ENCODE data around the gene TXNDC2. TPM values are rescaled to one million over a fixed set of nuclear protein-coding genes. Genes with fewer than 3 reads are reported as not detected.
"Not testable (repeated sequence)": the region's sequence is repeated elsewhere in the genome, so short reads cannot be mapped to it uniquely, and the experiment has no call there.

The TXNDC2 gene
- total RNA-seq, 1 donor from 2014 or later = 0.49 TPM

GRCh38 chr18:9887992-9888391 lies 2.2 kb downstream of the TXNDC2 start:
- Histone ChIP-seq H3K9me3 (no peaks in the 10 kb centered on the region), H3K27ac (no peak overlapping the region), H3K27me3 (no peaks in the 10 kb centered on the region), H3K4me1 (no peaks in the 10 kb centered on the region), H3K4me3 (no peak overlapping the region), H3K36me3 (no peaks in the 10 kb centered on the region)
- intact Hi-C loops (cut with DNase I) = no loop called here
- TF ChIP-seq CTCF (IDR thresholded peaks at IDR 0.05) = no peak
- no peak for TF ChIP-seq POLR2AphosphoS5 (IDR thresholded peaks at IDR 0.05; ENCODE audit: insufficient read depth in 1 of 2, low read depth in 1 of 2)
- no peak for TF ChIP-seq POLR2A (IDR thresholded peaks at IDR 0.05)
- DNase-seq (ENCODE audit: extremely low spot score in 2 of 2) = no peak

- Histone ChIP-seq H3K36me3 (no peaks in the 10 kb centered on the region), H3K4me1 (no peaks in the 10 kb centered on the region), H3K4me3 (no peak overlapping the region), H3K9me3 (no peaks in the 10 kb centered on the region), H3K27ac (no peak overlapping the region), H3K27me3 (no peaks in the 10 kb centered on the region)
- intact Hi-C loops (cut with DNase I) = no loop called here
- DNase-seq (ENCODE audit: extremely low spot score in 2 of 2) = no peak
- TF ChIP-seq POLR2AphosphoS5 (IDR thresholded peaks at IDR 0.05; ENCODE audit: insufficient read depth in 1 of 2, low read depth in 1 of 2) (no peak), POLR2A (IDR thresholded peaks at IDR 0.05) (no peak), CTCF (IDR thresholded peaks at IDR 0.05) (no peak)
Observed at GRCh38 chr18:9890196-9890595, 4.4 kb downstream of the TXNDC2 start.

GRCh38 chr18:9890957-9891356 lies 5.2 kb downstream of the TXNDC2 start:
- no peaks in the 10 kb centered on the region for H3K36me3 ChIP-seq
- intact Hi-C loops (cut with DNase I) = no loop called here
- H3K4me1 ChIP-seq = no peaks in the 10 kb centered on the region
- H3K9me3 ChIP-seq = no peaks in the 10 kb centered on the region
- DNase-seq (ENCODE audit: extremely low spot score in 2 of 2) = no peak
- H3K4me3 ChIP-seq = no peak overlapping the region
- H3K27ac ChIP-seq = no peak overlapping the region
- TF ChIP-seq CTCF (IDR thresholded peaks at IDR 0.05) (no peak), POLR2A (IDR thresholded peaks at IDR 0.05) (no peak)
- H3K27me3 ChIP-seq = no peaks in the 10 kb centered on the region

DNA sequence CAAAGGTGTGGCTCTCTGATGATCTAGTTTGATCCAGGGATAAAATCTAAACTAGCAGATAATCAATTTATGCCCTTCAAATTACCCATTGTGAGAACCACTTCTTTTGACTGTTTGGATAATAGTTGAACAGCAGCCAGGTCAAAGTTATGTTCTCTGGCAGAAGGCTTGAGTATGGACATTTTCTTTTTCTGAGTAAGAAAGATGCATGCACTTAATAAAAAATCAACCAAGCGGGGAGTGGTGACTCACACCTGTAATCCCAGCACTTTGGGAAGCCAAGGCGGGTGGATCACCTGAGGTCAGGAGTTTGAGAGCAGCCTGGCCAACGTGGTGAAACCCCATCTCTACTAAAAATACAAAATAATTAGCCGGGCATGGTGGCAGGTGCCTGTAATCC lies 5.7 kb downstream of the TXNDC2 start:
- H3K27me3 ChIP-seq; H3K9me3 ChIP-seq; H3K4me3 ChIP-seq; H3K27ac ChIP-seq; DNase-seq (ENCODE audit: extremely low spot score in 2 of 2); H3K4me1 ChIP-seq; intact Hi-C loops (cut with DNase I); H3K36me3 ChIP-seq: not testable (repeated sequence)

- intact Hi-C loops (cut with DNase I) = no loop called here
- no peak overlapping the region for H3K4me3 ChIP-seq
- no peaks in the 10 kb centered on the region for H3K36me3 ChIP-seq
- no peak for DNase-seq (ENCODE audit: extremely low spot score in 2 of 2)
- H3K27me3 ChIP-seq = no peaks in the 10 kb centered on the region
- no peaks in the 10 kb centered on the region for H3K4me1 ChIP-seq
- no peak for TF ChIP-seq POLR2A (IDR thresholded peaks at IDR 0.05)
- TF ChIP-seq POLR2AphosphoS5 (IDR thresholded peaks at IDR 0.05; ENCODE audit: insufficient read depth in 1 of 2, low read depth in 1 of 2) = no peak
- TF ChIP-seq CTCF (IDR thresholded peaks at IDR 0.05) = no peak
- H3K9me3 ChIP-seq = no peaks in the 10 kb centered on the region
- H3K27ac ChIP-seq = no peak overlapping the region
Observed at GRCh38 chr18:9894454-9895068, 8.8 kb downstream of the TXNDC2 start.
